Heart left ventricle (tissue), 16 donors: Measurements from ENCODE around the gene AKAP3. TPM values are rescaled to one million over a fixed set of nuclear protein-coding genes. Genes with fewer than 3 reads are reported as not detected.

Experiments used
- ATAC-seq, 4 donors: fragments of 200-7000 bp; cut with Tn5 transposase; one replicate each; pipeline ENCODE4 v1.9.1; 2020 to 2022; ENCODE audit warnings: moderate library complexity in 4 of 4, mild to moderate bottlenecking in 3 of 4, moderate number of reproducible peaks in 1 of 4
- DNase-seq, 5 donors: peaks; one replicate each; pipeline ENCODE4 v3.0.0-alpha.2; 2020
- H3K27ac ChIP-seq, 12 donors: fragments of 200-600 bp; sonication (generic) in 4 of 12; one replicate each; pipeline versions ENCODE4 v1.5.0 to v1.8.0; 2016 to 2022; ENCODE audit warnings: mild to moderate bottlenecking in 2 of 12
- H3K27me3 ChIP-seq, 9 donors: fragments of 200-600 bp; sonication (generic) in 2 of 9; one replicate each; pipeline versions ENCODE4 v1.5.1 to v1.8.0; 2016 to 2022; ENCODE audit warnings: mild to moderate bottlenecking in 3 of 9
- H3K36me3 ChIP-seq, 9 donors: fragments of 200-600 bp; sonication (generic) in 2 of 9; one replicate each; pipeline versions ENCODE4 v1.5.0 to v1.8.0; 2018 to 2022; ENCODE audit warnings: mild to moderate bottlenecking in 2 of 9
- H3K4me1 ChIP-seq, 12 donors: fragments of 200-600 bp; sonication (generic) in 4 of 12; one replicate each; pipeline versions ENCODE4 v1.5.0 to v1.8.0; 2016 to 2022; ENCODE audit warnings: mild to moderate bottlenecking in 3 of 12
- H3K4me3 ChIP-seq, 12 donors: fragments of 200-600 bp; sonication (generic) in 4 of 12; one replicate each; pipeline versions ENCODE4 v1.5.0 to v1.8.0; 2017 to 2022; ENCODE audit warnings: mild to moderate bottlenecking in 9 of 12, moderate library complexity in 4 of 12
- H3K9me3 ChIP-seq, 12 donors: fragments of 200-600 bp; sonication (generic) in 4 of 12; one replicate each; pipeline versions ENCODE4 v1.5.0 to v1.8.0; 2016 to 2022; ENCODE audit warnings: mild to moderate bottlenecking in 1 of 12
- CTCF ChIP-seq, 12 donors: fragments of 200-600 bp; sonication (generic) in 4 of 12; IDR thresholded peaks; one replicate each; pipeline versions ENCODE4 v1.5.0 to v1.8.0; 2018 to 2022; ENCODE audit warnings: antibody characterized with exemption in 12 of 12, mild to moderate bottlenecking in 5 of 12
- POLR2A ChIP-seq, 2 donors: fragments of 450-650 bp; IDR thresholded peaks; one replicate each; pipeline ENCODE4 v1.6.1; 2017; ENCODE audit warnings: antibody characterized with exemption in 2 of 2, mild to moderate bottlenecking in 2 of 2, moderate library complexity in 2 of 2
- WGBS, 4 donors: extraction: QIAGEN DNeasy Blood & Tissue Kit in 2 of 4; methylation state at CpG; one replicate each; pipeline versions ENCODE4 v1.1.5 to v1.1.7; 2013 to 2018; 5-methylcytosine and 5-hydroxymethylcytosine counted together
- intact Hi-C, 10 donors: fragments of 100-400 bp; cut with DNase I; formaldehyde crosslinking; loops; one replicate each; pipeline versions ENCODE4 v1.11.1 to v1.14.2; 2022
- polyA plus RNA-seq, 2 donors: library from polyadenylated mRNA; stranded (reverse); fragments of 200-250 nt; gene quantifications; one replicate each; pipeline ENCODE4 v1.2.3, GENCODE V29; 2013
- total RNA-seq, 9 donors: library from RNA; depleted of rRNA in 2 of 9; stranded (reverse); fragments of >200 nt in 2 of 9; fragmentation: NEBNext Ultra II Directional in 3 of 9; extraction: Animal tissue kit (Norgen Biotek cat#: 25700) in 3 of 9; gene quantifications; one replicate each; pipeline versions ENCODE4 v1.1.0 to v1.2.4, GENCODE V29; 2016 to 2023
- donor health status: ischemic (EF 13 %, LVEDD 7.1; RV severe dilation, severe dysfunction).
- donor health status: healthy with polysubstance abuse.
- donor health status: DM: no; HTN: yes; CAD: no.
- donor health status: DM: no; HTN: no; CAD: no.
- donor health status: ischemic (EF 25% LVEDD 6.9; RV normal size, moderate dysfunction).
- donor health status: ischemic (EF 25% LVEDD 5.7; RV mildly dilated, moderate dysfunction).
- donor health status: healthy.
- donor health status: DM: yes; HTN: yes; CAD: no.
- donor health status: ischemic (EF 35%, LVEDD 5.7; RV mildly dilated, moderate dysfunction).
- donor health status: nonischemic (EF 11% LVEDD 7.7; RV severe dilation, severe dysfunction).
- donor health status: DM: yes; HTN: yes; CAD: no.
- donor health status: PGD.
- donor health status: ischemic (EF 29% LVEDD 5.4; RV normal size, mild dysfunction).
- donor health status: nonischemic (EF 23%, LVEDD 6.1; RV moderate dilation, normal function).

The AKAP3 gene
- total and polyA plus RNA-seq, 11 donors = 1.9 to 4.0 (median 2.8) TPM

GRCh38 chr12:4609071-4609470, 39.8 kb downstream of the AKAP3 start:
- peaks cover 0 to 44% (median 42%) of the 10 kb centered on the region in 9 donors for H3K36me3 ChIP-seq
- no peak for DNase-seq
- 77 to 82% (median 81%) methylated on average over 9 of the region's 9 CpGs for WGBS, 4 donors

GRCh38 chr12:4607056-4607455, 41.8 kb downstream of the AKAP3 start:
- intact Hi-C loops = loop anchor here in 4 of 10 donors (5.0 to 10.0 kb wide), 2 partner anchors 40 to 148 kb away; partner anchors contain the start of genes AKAP3 (in 1 of the 4) and NDUFA9 (in 1 of the 4)
- Histone ChIP-seq H3K27me3 (no peaks in the 10 kb centered on the region), H3K27ac (no peak overlapping the region), H3K4me3 (no peak overlapping the region), H3K36me3 (peaks cover 0 to 24% (median 22%) of the 10 kb centered on the region in 9 donors), H3K9me3 (no peaks in the 10 kb centered on the region), H3K4me1 (peaks cover 0 to 27% (median 10%) of the 10 kb centered on the region in 12 donors)
- no peak for DNase-seq
- ATAC-seq = no peak
- TF ChIP-seq POLR2A (IDR thresholded peaks at IDR 0.05) (no peak), CTCF (IDR thresholded peaks at IDR 0.05) (no peak)
- WGBS, 4 donors = 47 to 78% (median 66%) methylated on average over 3 of the region's 3 CpGs

More at GRCh38 chr12:4609071-4609470, 39.8 kb downstream of the AKAP3 start:
- H3K27me3 ChIP-seq = no peaks in the 10 kb centered on the region
- no peaks in the 10 kb centered on the region for H3K9me3 ChIP-seq
- no peak for TF ChIP-seq POLR2A (IDR thresholded peaks at IDR 0.05)
- no peak for TF ChIP-seq CTCF (IDR thresholded peaks at IDR 0.05)
- H3K27ac ChIP-seq = no peak overlapping the region
- H3K4me3 ChIP-seq = no peak overlapping the region
- intact Hi-C loops = loop anchor here in 4 of 10 donors (5.0 to 10.0 kb wide), 2 partner anchors 38 to 146 kb away; partner anchors contain the start of genes AKAP3 (in 1 of the 4) and NDUFA9 (in 1 of the 4)
- H3K4me1 ChIP-seq = peaks cover 0 to 27% (median 10%) of the 10 kb centered on the region in 12 donors
- no peak for ATAC-seq

- TF ChIP-seq CTCF (IDR thresholded peaks at IDR 0.05) (peak; percentile 92 to 99 (median 96)), POLR2A (IDR thresholded peaks at IDR 0.05) (peak in 1 of 2 donors; percentile 20)
- Histone ChIP-seq H3K27me3 (no peaks in the 10 kb centered on the region), H3K4me3 (peak overlapping the region; percentile 52 to 86 (median 70)), H3K27ac (peak overlapping the region in 10 of 12 donors; percentile 35 to 79 (median 72)), H3K9me3 (no peaks in the 10 kb centered on the region), H3K4me1 (peaks cover 0 to 27% (median 10%) of the 10 kb centered on the region in 12 donors), H3K36me3 (peaks cover 0 to 1% (median 0%) of the 10 kb centered on the region in 9 donors)
- DNase-seq = peak; percentile 76 to 81 (median 79)
- ATAC-seq = peak; percentile 86 to 98 (median 98)
- 3 to 16% (median 4%) methylated on average over 16 to 25 of the region's 25 CpGs for WGBS, 4 donors
- intact Hi-C loops = loop anchor here in 5 of 10 donors (2.0 to 10.0 kb wide), 5 partner anchors 42 to 154 kb away; partner anchors contain the start of genes AKAP3 (in 1 of the 5), DYRK4 (in 1 of the 5), NDUFA9 (in 1 of the 5) and RAD51AP1 (in 1 of the 5)
Measured at GRCh38 chr12:4604684-4605193, 44.1 kb downstream of the AKAP3 start.

GRCh38 chr12:4603946-4604345, 44.9 kb downstream of the AKAP3 start:
- DNase-seq = no peak
- H3K4me1 ChIP-seq = peaks cover 0 to 27% (median 10%) of the 10 kb centered on the region in 12 donors

More at GRCh38 chr12:4603946-4604345, 44.9 kb downstream of the AKAP3 start:
- no peak for ATAC-seq
- no peaks in the 10 kb centered on the region for H3K27me3 ChIP-seq
- no peak overlapping the region for H3K27ac ChIP-seq
- WGBS, 4 donors = 11 to 24% (median 16%) methylated on average over 1 of the region's 1 CpG
- no peaks in the 10 kb centered on the region for H3K9me3 ChIP-seq
- no peaks in the 10 kb centered on the region for H3K36me3 ChIP-seq
- intact Hi-C loops = loop anchor here in 4 of 10 donors (2.0 to 10.0 kb wide), 4 partner anchors 41 to 155 kb away; partner anchors contain the start of genes DYRK4 (in 1 of the 4) and RAD51AP1 (in 1 of the 4)
- no peak overlapping the region for H3K4me3 ChIP-seq
- no peak for TF ChIP-seq CTCF (IDR thresholded peaks at IDR 0.05)
- TF ChIP-seq POLR2A (IDR thresholded peaks at IDR 0.05) = no peak
